H1 (cell line): ENCODE measurements around the gene TAMM41. TPM values are rescaled to one million over a fixed set of nuclear protein-coding genes. Genes with fewer than 3 reads are reported as not detected.

Source experiments
- ATF2 ChIP-seq: IDR thresholded peaks from 2 replicates; pipeline ENCODE4 v1.6.1; 2012; ENCODE audit warnings: low read length, inconsistent platforms
- CHD7 ChIP-seq: fragments of 300-600 bp; sonication (generic); IDR thresholded peaks from 2 replicates; pipeline ENCODE4 v1.7.1; 2012; ENCODE audit warnings: low read length, moderate library complexity, mild to moderate bottlenecking, inconsistent platforms; ENCODE audit not compliant: insufficient replicate concordance
- GABPA ChIP-seq: IDR thresholded peaks from 2 replicates; pipeline ENCODE4 v1.6.1; 2011; ENCODE audit warnings: mild to moderate bottlenecking, low read length, moderate library complexity, borderline replicate concordance; ENCODE audit not compliant: insufficient read depth
- KDM1A ChIP-seq: fragments of 200-600, 300-600 bp; sonication (generic); IDR thresholded peaks from 2 replicates; pipeline ENCODE4 v1.7.1; 2016; ENCODE audit warnings: mild to moderate bottlenecking, low read length, borderline replicate concordance
- SAP30 ChIP-seq: fragments of 300-600 bp; sonication (generic); IDR thresholded peaks from 2 replicates; pipeline ENCODE4 v1.7.1; 2012; ENCODE audit warnings: low read length, moderate library complexity, mild to moderate bottlenecking, inconsistent platforms; ENCODE audit not compliant: insufficient read depth, insufficient replicate concordance
- TCF12 ChIP-seq: IDR thresholded peaks from 2 replicates; pipeline ENCODE4 v1.6.1; 2011; ENCODE audit warnings: low read depth, mild to moderate bottlenecking, low read length
- polyA plus RNA-seq, 7 experiments: library from polyadenylated mRNA; depleted of rRNA in 3 of 7; stranded (reverse) in 5 of 7; unstranded in 2 of 7; fragments of >200 nt in 5 of 7; fragments of 200-250 nt in 2 of 7; gene quantifications; 1 replicate in 5 of 7; 2 replicates in 1 of 7; 4 replicates in 1 of 7; pipeline versions ENCODE4 v1.2.1 to v1.2.3, GENCODE V29; 2011 to 2013; ENCODE audit warnings: missing spikeins in 2 of 7, mixed read lengths in 2 of 7
- total RNA-seq: library from RNA; stranded (reverse); fragmentation: NEBNext Ultra II Directional; extraction: Animal tissue kit (Norgen Biotek cat#: 25700); gene quantifications from 2 replicates; pipeline ENCODE4 v1.2.1, GENCODE V29; 2021

Gene TAMM41
- total and polyA plus RNA-seq, 2 of the 8 experiments (the other 6 are each of a cell fraction or from before 2014, with no cell fraction given), result 16.9 to 22.5 TPM

- TF ChIP-seq ATF2 (no peak), CHD7 (no peak), KDM1A (no peak), TCF12 (no peak), GABPA (no peak), SAP30 (no peak)
Measured at GRCh38 chr3:11768604-11769003, 78.1 kb downstream of the TAMM41 start (continued).
